ENCODE measurements around the gene PAGE2.
"Not testable (repeated sequence)": the region's sequence is repeated elsewhere in the genome, so short reads cannot be mapped to it uniquely, and the experiment has no call there.

Gene PAGE2

GRCh38 chrX:55088795-55089489, at the start of gene PAGE2:
Gene PAGE2, plus strand, starts transcription at chrX:55089018. Its CDS starts 1,003 bp downstream, at chrX:55090021.
- no peak for DNase-seq

GRCh38 chrX:55039471-55039870, 49.3 kb upstream of the PAGE2 start:
- DNase-seq: no peak

GRCh38 chrX:55041514-55041913, 47.3 kb upstream of the PAGE2 start:
- no peak for DNase-seq

- not testable (repeated sequence) for DNase-seq
These were observed 38.2 kb upstream of the PAGE2 start for GRCh38 chrX:55050599-55050998.

GRCh38 chrX:55056820-55057674, 31.8 kb upstream of the PAGE2 start:
- DNase-seq: no peak

GRCh38 chrX:55057675-55058249, 31.1 kb upstream of the PAGE2 start:
- no peak for DNase-seq

- DNase-seq: not testable (repeated sequence)
These were observed 21.6 kb upstream of the PAGE2 start for GRCh38 chrX:55067180-55067579.

- DNase-seq: no peak
These were observed 16.5 kb upstream of the PAGE2 start for GRCh38 chrX:55072286-55072685.

GRCh38 chrX:55074851-55075467, 13.9 kb upstream of the PAGE2 start, which contains the start of gene PAGE2B:
Gene PAGE2B, plus strand, starts transcription at chrX:55075030. Its CDS starts 1,012 bp downstream, at chrX:55076042.
- no peak for DNase-seq

GRCh38 chrX:55098691-55099090, 9.9 kb downstream of the PAGE2 start:
- no peak for DNase-seq

- no peak for DNase-seq
These were observed 10.3 kb downstream of the PAGE2 start for GRCh38 chrX:55099162-55099561.

- DNase-seq: no peak
These were observed 13.9 kb downstream of the PAGE2 start for GRCh38 chrX:55102754-55103153.

GRCh38 chrX:55107262-55107661, 18.4 kb downstream of the PAGE2 start:
- DNase-seq: no peak

GRCh38 chrX:55107911-55108310, 19.1 kb downstream of the PAGE2 start:
- DNase-seq: no peak

GRCh38 chrX:55109306-55109705, 20.5 kb downstream of the PAGE2 start:
- no peak for DNase-seq

GRCh38 chrX:55111578-55112254, 22.9 kb downstream of the PAGE2 start:
- DNase-seq: no peak

GRCh38 chrX:55116589-55116988, 27.8 kb downstream of the PAGE2 start:
- not testable (repeated sequence) for DNase-seq

- DNase-seq: no peak
These were observed 29.8 kb downstream of the PAGE2 start for GRCh38 chrX:55118574-55118973.

- no peak for DNase-seq
These were observed 30.5 kb downstream of the PAGE2 start for GRCh38 chrX:55119271-55119670.

GRCh38 chrX:55119712-55120111, 30.9 kb downstream of the PAGE2 start:
- no peak for DNase-seq

- DNase-seq: no peak
These were observed 32.0 kb downstream of the PAGE2 start for GRCh38 chrX:55120761-55121358.

GRCh38 chrX:55123900-55124299, 35.1 kb downstream of the PAGE2 start:
- no peak for DNase-seq

Measured in activated CD4-positive, CD25-positive, alpha-beta regulatory T cell treated with anti-CD3 and anti-CD28 coated beads, Interleukin-2, amount 50 U/mL, for 72 hours (primary cell).